ENCODE results near the gene TRIP6.

TRIP6 gene

GRCh38 chr7:100856871-100857282 lies 10.3 kb upstream of the TRIP6 start:
- no peak for TF ChIP-seq CTCF (IDR thresholded peaks at IDR 0.05; ENCODE audit: low read depth, low read length)
- DNase-seq (ENCODE audit: low read depth in 2 of 2), result no peak
- H3K4me3 ChIP-seq (replicated peaks in 1 of 2; ENCODE audit: low read depth in 2 of 2, low read length in 2 of 2), result no peak overlapping the region

GRCh38 chr7:100859856-100860255 lies 7.3 kb upstream of the TRIP6 start:
- no peak overlapping the region for H3K4me3 ChIP-seq (replicated peaks in 1 of 2; ENCODE audit: low read depth in 2 of 2, low read length in 2 of 2)
- no peak for TF ChIP-seq CTCF (IDR thresholded peaks at IDR 0.05; ENCODE audit: low read depth, low read length)
- no peak for DNase-seq (ENCODE audit: low read depth in 2 of 2)

GRCh38 chr7:100860702-100861615 lies 6.2 kb upstream of the TRIP6 start:
- H3K4me3 ChIP-seq (replicated peaks in 1 of 2; ENCODE audit: low read depth in 2 of 2, low read length in 2 of 2), result no peak overlapping the region
- no peak for TF ChIP-seq CTCF (IDR thresholded peaks at IDR 0.05; ENCODE audit: low read depth, low read length)
- DNase-seq (ENCODE audit: low read depth in 2 of 2), result no peak

- no peak overlapping the region for H3K4me3 ChIP-seq (replicated peaks in 1 of 2; ENCODE audit: low read depth in 2 of 2, low read length in 2 of 2)
- DNase-seq (ENCODE audit: low read depth in 2 of 2), result no peak
- TF ChIP-seq CTCF (IDR thresholded peaks at IDR 0.05; ENCODE audit: low read depth, low read length), result no peak
These were observed 5.6 kb upstream of the TRIP6 start for GRCh38 chr7:100861616-100861985.

- no peak for TF ChIP-seq CTCF (IDR thresholded peaks at IDR 0.05; ENCODE audit: low read depth, low read length)
- peak in 1 of 2 donors; percentile 46 for DNase-seq (ENCODE audit: low read depth in 2 of 2)
- no peak overlapping the region for H3K4me3 ChIP-seq (replicated peaks in 1 of 2; ENCODE audit: low read depth in 2 of 2, low read length in 2 of 2)
These were observed 3.7 kb upstream of the TRIP6 start for GRCh38 chr7:100863406-100863950.

- TF ChIP-seq CTCF (IDR thresholded peaks at IDR 0.05; ENCODE audit: low read depth, low read length), result no peak
- no peak for DNase-seq (ENCODE audit: low read depth in 2 of 2)
- no peak overlapping the region for H3K4me3 ChIP-seq (replicated peaks in 1 of 2; ENCODE audit: low read depth in 2 of 2, low read length in 2 of 2)
These were observed 2.8 kb upstream of the TRIP6 start for GRCh38 chr7:100864263-100864845.

Measured in cardiac fibroblast (primary cell).